HG03045 (cell line): ENCODE results near the gene SHISA5.
"Not testable (repeated sequence)": the region's sequence is repeated elsewhere in the genome, so short reads cannot be mapped to it uniquely, and the experiment has no call there.

Source experiments
- ATAC-seq: cut with Tn5 transposase; IDR thresholded peaks from one replicate; pipeline ENCODE4 v1.9.1; 2021; ENCODE audit warnings: mild to moderate bottlenecking, moderate library complexity; ENCODE audit not compliant: unreplicated experiment

Gene SHISA5

GRCh38 chr3:48463703-48464102 lies 40.3 kb downstream of the SHISA5 start:
- ATAC-seq = no peak

- ATAC-seq = not testable (repeated sequence)
Measured at GRCh38 chr3:48461767-48462166, 42.2 kb downstream of the SHISA5 start.

GRCh38 chr3:48460517-48460902 lies 43.5 kb downstream of the SHISA5 start:
- ATAC-seq = no peak

GRCh38 chr3:48459773-48460516 lies 44.0 kb downstream of the SHISA5 start:
- ATAC-seq = no peak

GRCh38 chr3:48459331-48459730 lies 44.6 kb downstream of the SHISA5 start:
- no peak for ATAC-seq

- ATAC-seq = no peak
Measured at GRCh38 chr3:48456456-48456855, 47.5 kb downstream of the SHISA5 start.

GRCh38 chr3:48451270-48451669 lies 52.7 kb downstream of the SHISA5 start:
- no peak for ATAC-seq

GRCh38 chr3:48446425-48447193 lies 57.4 kb downstream of the SHISA5 start, which contains the start of gene ATRIP:
ATRIP (plus strand) TSS chr3:48446737; CDS start chr3:48446846, 109 bp downstream.
- ATAC-seq = peak; percentile 94

- ATAC-seq = no peak
Measured at GRCh38 chr3:48446043-48446424, 57.9 kb downstream of the SHISA5 start.

- no peak for ATAC-seq
Measured at GRCh38 chr3:48445277-48445882, 58.6 kb downstream of the SHISA5 start.

- ATAC-seq = no peak
Measured at GRCh38 chr3:48441940-48442339, 62.0 kb downstream of the SHISA5 start.

- peak; percentile 6 for ATAC-seq
Measured at GRCh38 chr3:48440590-48440958, 63.4 kb downstream of the SHISA5 start.

GRCh38 chr3:48439820-48440589 lies 64.0 kb downstream of the SHISA5 start, which contains the start of the genes CCDC51 and TMA7:
CCDC51 (minus strand) TSS chr3:48440119; CDS start chr3:48435128, 4,991 bp downstream.
TMA7 (plus strand) TSS chr3:48440257; CDS start chr3:48440297, 40 bp downstream.
- ATAC-seq = peak; percentile 96

GRCh38 chr3:48437812-48438211 lies 66.2 kb downstream of the SHISA5 start:
- ATAC-seq = no peak

- ATAC-seq = no peak
Measured at GRCh38 chr3:48436855-48437254, 67.1 kb downstream of the SHISA5 start.

- no peak for ATAC-seq
Measured at GRCh38 chr3:48436477-48436787, 67.5 kb downstream of the SHISA5 start.

- ATAC-seq = no peak
Measured at GRCh38 chr3:48435774-48436476, 68.0 kb downstream of the SHISA5 start.

- ATAC-seq = no peak
Measured at GRCh38 chr3:48435223-48435595, 68.8 kb downstream of the SHISA5 start.

- ATAC-seq = no peak
Measured at GRCh38 chr3:48434591-48435222, 69.3 kb downstream of the SHISA5 start.
